NK-92 treated with Interleukin-12 subunit alpha and Interleukin-12 subunit beta, amount 100 ng/mL, for 24 hours (cell line): Measurements from ENCODE around the gene THAP11.

Source experiments
- DNase-seq: peaks from one replicate; lab custom pipeline; 2025; lab: John Stamatoyannopoulos, UW

The THAP11 gene

DNA sequence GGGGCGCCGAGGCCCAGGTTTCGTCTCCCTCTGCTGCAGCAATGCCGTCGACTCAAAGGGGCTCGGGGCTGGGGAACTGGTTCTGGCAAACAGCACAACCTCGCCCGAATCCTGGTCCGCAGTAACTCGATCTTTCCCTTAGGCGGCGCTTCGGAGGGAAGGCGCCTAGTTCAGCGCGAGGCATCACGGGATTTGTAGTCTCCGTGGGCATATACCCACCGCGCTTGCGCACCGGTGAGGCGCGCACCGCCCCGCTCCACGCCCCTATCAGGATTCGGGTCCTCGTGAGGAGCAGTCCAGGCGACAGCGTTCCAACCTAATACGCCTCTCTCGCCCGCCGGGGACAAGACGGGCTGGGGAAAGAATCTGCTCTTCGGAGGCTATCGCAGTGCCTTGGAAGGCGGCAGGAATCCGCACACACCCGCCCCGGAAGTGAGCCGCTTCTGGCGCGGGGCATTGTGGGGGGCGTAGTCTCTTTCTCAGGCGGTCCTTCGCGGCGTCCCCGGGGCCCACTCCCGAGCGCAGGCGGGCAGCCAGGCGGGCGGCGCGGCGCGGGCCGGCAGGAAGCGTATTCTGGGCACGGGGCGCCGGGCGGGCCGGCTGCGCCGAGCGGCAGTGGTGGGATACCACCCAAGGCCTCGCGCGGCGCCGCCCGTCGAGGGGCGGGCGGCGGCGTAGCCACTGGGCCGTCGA is at the start of gene THAP11:
THAP11 (plus strand) TSS at position 505 of the 693 bp plus-strand sequence. CDS start 235 bp downstream, outside the sequence.
- DNase-seq: peak; percentile 85

GRCh38 chr16:67796099-67796718 is 45.9 kb upstream of the THAP11 start:
- no peak for DNase-seq

- no peak for DNase-seq
These were observed 41.7 kb upstream of the THAP11 start for GRCh38 chr16:67800338-67800926.

GRCh38 chr16:67801241-67801640 is 40.9 kb upstream of the THAP11 start:
- no peak for DNase-seq

- no peak for DNase-seq
These were observed 40.2 kb upstream of the THAP11 start for GRCh38 chr16:67801883-67802282.

GRCh38 chr16:67803894-67804293 is 38.2 kb upstream of the THAP11 start:
- no peak for DNase-seq

GRCh38 chr16:67804853-67805542 is 37.1 kb upstream of the THAP11 start:
- no peak for DNase-seq

DNA sequence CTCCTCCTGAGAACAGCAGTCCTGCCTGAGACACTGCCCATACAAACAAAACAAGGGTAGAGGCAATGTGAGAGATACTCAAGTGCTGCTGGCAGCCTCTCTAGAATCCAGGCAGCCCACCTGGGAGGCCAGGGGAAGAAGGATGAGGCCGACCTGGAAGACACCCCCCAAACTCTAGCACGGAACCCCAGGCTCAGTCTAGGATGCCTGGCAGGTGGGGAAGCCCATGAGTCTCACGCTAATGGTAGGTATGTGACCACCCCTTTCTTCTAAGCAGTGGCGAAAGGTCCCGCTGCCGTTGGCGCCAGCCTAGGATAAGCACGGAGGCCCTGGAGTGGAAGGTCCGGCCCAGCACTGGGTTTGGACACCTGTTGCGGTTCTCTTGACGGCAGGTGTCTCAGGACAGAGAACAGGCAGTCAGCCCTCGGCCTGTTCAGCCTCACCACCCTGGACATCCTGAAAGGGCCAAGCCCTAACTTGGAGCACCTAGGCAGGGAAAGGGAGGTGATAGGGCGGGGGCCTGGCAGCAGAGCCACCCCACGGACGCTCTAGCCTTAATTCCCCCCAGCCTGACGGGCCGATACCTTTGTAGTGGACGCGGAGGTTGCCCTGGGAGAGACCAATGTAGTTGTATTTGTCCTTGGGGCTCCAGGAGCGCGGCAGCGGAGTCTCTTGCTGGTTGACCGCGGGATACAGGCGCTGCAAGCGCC is 36.2 kb upstream of the THAP11 start:
- DNase-seq: no peak

DNA sequence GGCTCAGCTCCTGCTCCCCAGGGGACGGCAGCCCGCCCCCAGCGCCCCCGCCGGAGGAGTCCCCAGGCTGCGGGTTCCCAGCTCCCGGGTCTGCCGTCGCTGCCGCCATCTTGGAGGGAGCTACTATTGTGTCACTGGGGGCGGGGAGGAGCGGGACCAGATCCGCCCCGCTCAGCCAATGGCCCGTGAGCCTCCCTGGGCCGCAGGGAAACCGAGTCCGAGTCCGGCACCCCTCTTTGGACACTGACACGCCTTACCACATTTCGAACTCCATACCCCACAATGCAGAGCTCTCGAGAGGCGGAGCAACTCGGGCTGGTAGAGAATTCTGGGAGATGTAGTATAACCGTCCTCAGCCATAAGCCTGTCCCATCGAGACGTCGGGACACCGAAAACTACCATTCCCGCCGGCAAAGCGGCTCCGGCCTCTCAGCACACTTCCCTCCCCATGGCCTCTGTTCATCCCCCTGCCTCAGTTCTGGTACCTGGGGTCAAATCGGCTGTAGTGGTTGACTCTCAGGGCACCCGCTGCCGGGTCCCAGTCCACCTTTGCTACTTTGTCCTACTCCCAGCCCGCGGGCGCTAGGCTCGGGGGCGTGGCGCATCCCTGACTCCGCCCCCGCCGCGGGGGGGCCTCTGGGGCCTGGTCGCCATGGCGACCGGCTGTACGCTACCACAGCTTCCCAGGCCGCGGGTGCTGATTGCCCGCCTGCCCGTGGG is 35.5 kb upstream of the THAP11 start, which contains the start of the genes RANBP10 and TSNAXIP1:
RANBP10 (minus strand) TSS at position 133 of the 720 bp plus-strand sequence; CDS start at position 109, 24 bp downstream.
TSNAXIP1 (plus strand) TSS at position 462 of the 720 bp plus-strand sequence. CDS start 261 bp downstream, outside the sequence.
- peak; percentile 93 for DNase-seq

DNA sequence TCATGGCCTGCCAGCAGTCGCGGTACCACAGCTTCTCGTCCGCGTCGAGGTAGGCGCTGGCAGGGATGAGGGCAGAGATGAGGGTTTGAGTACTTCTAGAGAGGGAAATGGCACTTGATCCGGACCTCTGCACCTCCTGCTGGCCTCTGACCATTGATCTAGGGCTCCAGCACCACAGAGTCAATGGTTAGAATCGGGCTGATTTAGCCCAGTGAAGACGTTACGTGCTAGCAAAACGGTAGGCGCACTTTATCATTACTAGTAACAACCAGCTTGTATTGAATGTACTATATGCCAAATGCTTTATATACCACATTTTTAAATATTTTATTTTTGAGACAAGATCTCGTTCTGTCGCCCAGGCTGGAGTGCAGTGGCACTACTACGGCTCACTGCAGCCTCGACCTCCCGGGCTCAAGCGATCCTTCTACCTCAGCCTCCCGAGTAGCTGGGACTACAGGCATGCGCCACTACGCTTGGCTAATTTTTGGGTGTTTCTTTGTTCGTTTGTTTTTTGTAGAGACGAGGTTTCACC is 34.9 kb upstream of the THAP11 start:
- no peak for DNase-seq

DNA sequence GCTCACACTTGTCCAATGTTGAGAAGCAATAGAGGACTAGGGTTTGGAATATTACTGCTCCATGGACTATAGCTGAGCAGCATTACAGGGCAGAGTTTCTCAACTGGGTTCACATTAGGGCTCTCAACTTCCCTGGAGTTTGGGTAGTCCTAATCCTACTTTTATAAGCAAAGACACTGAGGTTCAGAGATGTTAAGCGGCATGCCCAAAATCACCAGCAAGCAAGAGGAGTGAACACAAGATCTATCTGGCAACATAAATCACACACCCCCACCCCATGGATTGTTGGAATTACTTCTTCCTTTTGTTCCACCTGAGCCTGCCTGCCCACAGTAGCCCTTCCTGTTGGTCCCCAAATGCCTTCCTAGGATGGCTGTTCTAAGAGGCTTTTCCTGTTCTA is 30.2 kb upstream of the THAP11 start:
- DNase-seq: no peak

- DNase-seq: no peak
These were observed 27.6 kb upstream of the THAP11 start for GRCh38 chr16:67814567-67814966.

GRCh38 chr16:67820608-67821259 is 21.4 kb upstream of the THAP11 start:
- no peak for DNase-seq

DNA sequence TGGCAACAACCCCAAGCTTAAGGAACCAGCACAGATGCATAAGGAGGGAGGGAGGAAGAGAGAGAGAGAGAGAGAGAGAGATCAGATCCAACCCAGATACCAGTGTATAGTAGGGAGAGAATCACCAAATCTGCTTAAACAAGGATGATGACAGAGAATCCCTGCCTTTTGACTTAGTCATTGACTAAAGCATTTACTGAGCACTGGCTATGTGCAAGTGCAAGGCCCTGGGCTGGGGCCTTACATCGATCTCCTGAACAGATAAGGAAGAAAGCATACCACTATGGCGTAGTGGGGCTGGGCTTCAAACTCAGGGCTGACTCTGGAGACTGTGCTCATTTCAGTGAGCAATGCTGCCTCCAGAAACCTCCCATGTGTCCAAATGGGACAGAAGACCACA is 19.6 kb upstream of the THAP11 start:
- DNase-seq: no peak

GRCh38 chr16:67825119-67825518 is 17.0 kb upstream of the THAP11 start:
- no peak for DNase-seq

- no peak for DNase-seq
These were observed 16.2 kb upstream of the THAP11 start for GRCh38 chr16:67825906-67826305.

DNA sequence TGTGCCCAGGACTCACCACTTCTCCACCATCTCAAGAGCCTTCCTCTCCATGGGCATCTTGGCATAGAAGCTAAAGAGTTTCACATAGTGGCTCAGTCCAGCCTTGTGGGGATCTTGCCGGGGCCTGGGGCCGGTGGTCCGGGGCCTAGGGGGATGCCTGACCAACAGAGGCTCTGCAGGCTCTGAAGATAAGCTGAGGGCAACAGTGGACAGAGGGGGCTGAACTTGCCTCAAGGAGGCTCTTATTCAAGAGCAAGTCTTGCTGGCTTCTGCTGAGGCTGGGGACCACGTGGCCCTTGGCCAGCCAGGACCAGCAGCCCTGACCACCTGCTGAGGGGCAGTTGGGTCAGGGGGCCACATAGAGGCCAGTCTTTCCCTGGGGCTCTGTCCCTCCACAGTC is 13.5 kb upstream of the THAP11 start:
- DNase-seq: no peak

DNA sequence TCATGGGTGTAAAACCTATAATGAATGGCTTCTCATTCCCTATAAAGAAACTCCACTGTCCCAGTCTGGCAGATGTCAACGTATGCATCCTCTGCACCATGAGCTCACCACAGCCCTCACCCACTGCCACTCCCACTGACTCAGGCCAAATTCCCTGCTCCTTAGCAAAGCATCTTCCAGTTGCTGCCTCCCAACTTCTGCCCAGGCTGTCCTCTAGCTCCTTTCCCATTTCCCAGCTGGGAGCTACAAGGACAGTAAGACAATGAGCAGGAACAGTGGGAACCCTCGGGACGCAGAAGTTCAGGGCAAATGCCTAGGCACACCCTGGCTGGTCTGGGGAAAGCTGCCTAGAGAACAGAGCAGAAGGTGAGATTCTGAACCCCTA is 9.1 kb upstream of the THAP11 start:
- no peak for DNase-seq

DNA sequence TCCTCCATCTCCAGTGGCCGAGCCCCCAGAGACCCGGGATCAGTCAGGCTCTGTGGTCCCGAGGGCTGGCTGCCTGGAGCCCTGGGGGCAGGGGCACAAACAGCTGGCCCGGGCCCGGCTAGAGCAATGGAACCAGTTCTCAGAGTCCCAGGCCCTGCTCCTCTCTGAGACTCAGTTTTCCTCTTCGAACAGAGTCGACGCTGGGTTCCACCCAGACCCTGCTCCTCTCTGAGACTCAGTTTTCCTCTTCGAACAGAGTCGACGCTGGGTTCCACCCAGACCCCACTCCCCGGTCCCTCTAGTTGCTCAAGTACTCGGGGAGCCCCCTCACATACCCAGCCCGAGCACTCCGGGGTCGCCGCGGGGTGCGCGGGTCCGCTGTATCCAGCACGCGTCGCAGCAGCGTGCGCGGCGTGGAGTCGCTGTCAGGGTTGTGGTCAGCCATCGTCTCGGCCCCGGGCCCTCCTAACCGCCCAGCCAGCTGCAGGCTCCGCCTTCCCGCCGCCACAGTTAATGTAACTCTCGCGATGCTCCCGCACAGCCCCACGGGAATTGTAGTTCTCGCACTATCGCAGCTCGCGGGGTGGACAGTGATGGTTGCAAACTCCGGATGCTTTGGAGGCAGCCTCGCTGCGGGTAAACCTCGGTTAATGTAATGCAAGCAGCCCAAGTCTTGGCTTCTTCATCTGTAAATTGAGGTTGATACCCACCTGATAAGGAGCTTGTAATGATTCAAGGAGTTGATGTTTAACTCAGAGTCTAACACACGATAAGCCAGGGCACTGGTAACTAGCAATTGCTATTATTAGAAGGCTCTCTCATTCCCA is 8.5 kb upstream of the THAP11 start:
- DNase-seq: peak; percentile 84

GRCh38 chr16:67834242-67834614 is 7.9 kb upstream of the THAP11 start:
- DNase-seq: no peak
